WTC11 (cell line): ENCODE data around the gene OST4. TPM values are rescaled to one million over a fixed set of nuclear protein-coding genes. Genes with fewer than 3 reads are reported as not detected.
A peak's percentile ranks its signal among the peaks of the same experiment; 100 is the strongest.

Source experiments
- ATAC-seq: fragments of 200-7000 bp; cut with Tn5 transposase; 2 replicates; pipeline ENCODE4 v1.10.0; 2021; ENCODE audit warnings: mild to moderate bottlenecking, moderate library complexity
- CTCF ChIA-PET: fragments of 300-600 bp; sonication (Branson Sonifier 250); formaldehyde crosslinking; loops from one replicate; lab custom pipeline; 2021; ENCODE audit warnings: antibody characterized with exemption; lab: Charles Lee
- POLR2A ChIA-PET: fragments of 350-600 bp; sonication (Branson Sonifier 250); formaldehyde crosslinking; loops from one replicate; lab custom pipeline; 2021; ENCODE audit warnings: antibody characterized with exemption; lab: Charles Lee
- DNase-seq: peaks from one replicate; pipeline ENCODE4 v3.0.0; 2021; ENCODE audit warnings: low spot score
- H3K27ac Mint-ChIP-seq: 2 replicates; pipeline ENCODE4 v1.8.0; 2021; ENCODE audit warnings: mixed read lengths
- H3K27me3 Mint-ChIP-seq: 2 replicates; pipeline ENCODE4 v1.8.0; 2021; ENCODE audit warnings: low read depth, mild to moderate bottlenecking, moderate library complexity, mixed read lengths
- H3K36me3 Mint-ChIP-seq: 2 replicates; pipeline ENCODE4 v1.8.0; 2021; ENCODE audit warnings: mixed read lengths
- H3K4me1 Mint-ChIP-seq: 2 replicates; pipeline ENCODE4 v1.8.0; 2022; ENCODE audit warnings: mixed read lengths
- H3K4me3 Mint-ChIP-seq: 2 replicates; pipeline ENCODE4 v1.8.0; 2021; ENCODE audit warnings: mild to moderate bottlenecking, moderate library complexity, mixed read lengths
- H3K9me3 Mint-ChIP-seq: 2 replicates; pipeline ENCODE4 v1.8.0; 2021; ENCODE audit warnings: mixed read lengths
- ATF3 ChIP-seq: sonication (generic); formaldehyde crosslinking; conservative IDR thresholded peaks from 2 replicates; pipeline ENCODE4 v1.8.1; 2022; ENCODE audit warnings: mild to moderate bottlenecking, missing genetic modification reagents
- E2F4 ChIP-seq: sonication (generic); formaldehyde crosslinking; IDR thresholded peaks from 2 replicates; pipeline ENCODE4 v1.8.1; 2022; ENCODE audit warnings: low read depth, mild to moderate bottlenecking, moderate library complexity, missing genetic modification reagents, borderline replicate concordance
- E2F5 ChIP-seq: sonication (generic); formaldehyde crosslinking; IDR thresholded peaks from 2 replicates; pipeline ENCODE4 v1.8.1; 2022; ENCODE audit warnings: mild to moderate bottlenecking, moderate library complexity, missing genetic modification reagents
- ELF4 ChIP-seq: sonication (generic); formaldehyde crosslinking; IDR thresholded peaks from 2 replicates; pipeline ENCODE4 v1.8.1; 2022; ENCODE audit warnings: low read depth, mild to moderate bottlenecking, moderate library complexity, missing genetic modification reagents
- ESRRA ChIP-seq: sonication (generic); formaldehyde crosslinking; IDR thresholded peaks from 2 replicates; pipeline ENCODE4 v1.8.1; 2022; ENCODE audit warnings: mild to moderate bottlenecking, missing genetic modification reagents, borderline replicate concordance
- ETV6 ChIP-seq: sonication (generic); formaldehyde crosslinking; IDR thresholded peaks from 2 replicates; pipeline ENCODE4 v1.8.1; 2022; ENCODE audit warnings: mild to moderate bottlenecking, missing genetic modification reagents
- GABPB1 ChIP-seq: sonication (generic); formaldehyde crosslinking; IDR thresholded peaks from 2 replicates; pipeline ENCODE4 v1.8.1; 2023; ENCODE audit warnings: mild to moderate bottlenecking, missing genetic modification reagents
- NFYB ChIP-seq: sonication (generic); formaldehyde crosslinking; conservative IDR thresholded peaks from 2 replicates; pipeline ENCODE4 v1.8.0; 2022; ENCODE audit warnings: low read depth, missing genetic modification reagents
- PRDM15 ChIP-seq: sonication (generic); formaldehyde crosslinking; IDR thresholded peaks from 2 replicates; pipeline ENCODE4 v1.8.0; 2022; ENCODE audit warnings: missing genetic modification reagents
- PRRX2 ChIP-seq: fragments of 250-450 bp; sonication (Bioruptor Pico); IDR thresholded peaks from 2 replicates; pipeline ENCODE4 v1.8.0; 2021; ENCODE audit warnings: mild to moderate bottlenecking
- ZNF263 ChIP-seq: sonication (generic); formaldehyde crosslinking; IDR thresholded peaks from 2 replicates; pipeline ENCODE4 v1.8.1; 2022; ENCODE audit warnings: low read depth, mild to moderate bottlenecking, moderate library complexity, missing genetic modification reagents
- ZNF396 ChIP-seq: fragments of 250-450 bp; sonication (Bioruptor Pico); IDR thresholded peaks from 2 replicates; pipeline ENCODE4 v1.8.0; 2021; ENCODE audit warnings: mild to moderate bottlenecking, moderate library complexity, borderline replicate concordance
- ZNF416 ChIP-seq: fragments of 250-450 bp; sonication (Bioruptor Pico); IDR thresholded peaks from 2 replicates; pipeline ENCODE4 v1.9.0; 2021; ENCODE audit warnings: mild to moderate bottlenecking, inconsistent platforms
- ZNF423 ChIP-seq: fragments of 250-450 bp; sonication (Bioruptor Pico); IDR thresholded peaks from 2 replicates; pipeline ENCODE4 v2.1.2; 2022; ENCODE audit warnings: mild to moderate bottlenecking, moderate library complexity
- total RNA-seq: library from RNA; stranded (reverse); gene quantifications from 3 replicates; pipeline ENCODE4 v1.2.3, GENCODE V29; 2021
- TF ChIP-seq, protein P1 (sequence below): sonication (generic); formaldehyde crosslinking; IDR thresholded peaks from 2 replicates; pipeline ENCODE4 v1.8.1; 2023; ENCODE audit warnings: mild to moderate bottlenecking, missing genetic modification reagents, moderate library complexity
- TF ChIP-seq, protein P2 (sequence below): fragments of 250-450 bp; sonication (Bioruptor Pico); IDR thresholded peaks from 2 replicates; pipeline ENCODE4 v1.8.0; 2021; ENCODE audit warnings: mild to moderate bottlenecking
- TF ChIP-seq, protein P3 (sequence below): sonication (generic); formaldehyde crosslinking; IDR thresholded peaks from 2 replicates; pipeline ENCODE4 v1.8.0; 2022; ENCODE audit warnings: mild to moderate bottlenecking, missing genetic modification reagents
- TF ChIP-seq, protein P4 (sequence below): fragments of 250-450 bp; sonication (Bioruptor Pico); conservative IDR thresholded peaks from 2 replicates; pipeline ENCODE4 v1.9.0; 2021; ENCODE audit warnings: mild to moderate bottlenecking
- TF ChIP-seq, protein P5 (sequence below): fragments of 250-450 bp; sonication (Bioruptor Pico); IDR thresholded peaks from 2 replicates; pipeline ENCODE4 v2.1.2; 2022; ENCODE audit warnings: mild to moderate bottlenecking, moderate library complexity

Gene OST4
- total RNA-seq, 1 experiment from 2014 or later, result 210 TPM

GRCh38 chr2:27050281-27050995 is 21.0 kb downstream of the OST4 start (continued):
- TF ChIP-seq ZNF416 (CRISPR knock-in tag), result no peak; the same call in 1 of the 2 replicates
- TF ChIP-seq, all 79 proteins: peak for 16

- Mint-ChIP-seq H3K27me3 (peaks cover 10% of the 10 kb centered on the region), H3K27ac (peak overlapping the region; percentile 74; the same call in 1 of the 2 replicates), H3K36me3 (peaks cover 6% of the 10 kb centered on the region; the same call in 1 of the 2 replicates), H3K9me3 (peaks cover 3% of the 10 kb centered on the region; the same call in 1 of the 2 replicates), H3K4me3 (peak overlapping the region; percentile 93), H3K4me1 (peaks cover 12% of the 10 kb centered on the region)
- ChIA-PET POLR2A (interaction anchor here (0.6 to 4.0 kb wide), 9 partner anchors 15 to 1011 kb away, joined by 3 to 27 read pairs (median 5); partner anchors contain the start of genes KHK, OST4 and TMEM214), CTCF (interaction anchor here (0.9 to 4.4 kb wide), 18 partner anchors 9 to 254 kb away, joined by 3 to 38 read pairs (median 6); partner anchors contain the start of genes KHK and OST4)
- peak; percentile 6 for ATAC-seq
- no peak for DNase-seq
- TF ChIP-seq ESRRA (CRISPR knock-in tag) (peak; percentile 36; the same call in 1 of the 2 replicates), ETV6 (no peak), GABPB1 (CRISPR knock-in tag) (no peak), ATF3 (CRISPR knock-in tag) (no peak), PRRX2 (CRISPR knock-in tag) (no peak), ELF4 (CRISPR knock-in tag) (no peak), ZNF423 (no peak), ZNF396 (CRISPR knock-in tag) (no peak), E2F4 (no peak), PRDM15 (CRISPR knock-in tag) (peak; percentile 51; the same call in 1 of the 2 replicates), NFYB (CRISPR knock-in tag) (no peak), ZNF263 (CRISPR knock-in tag) (no peak), E2F5 (CRISPR knock-in tag) (peak; percentile 56; the same call in 1 of the 2 replicates), ZNF416 (CRISPR knock-in tag) (no peak)
- TF ChIP-seq, protein P1, sequence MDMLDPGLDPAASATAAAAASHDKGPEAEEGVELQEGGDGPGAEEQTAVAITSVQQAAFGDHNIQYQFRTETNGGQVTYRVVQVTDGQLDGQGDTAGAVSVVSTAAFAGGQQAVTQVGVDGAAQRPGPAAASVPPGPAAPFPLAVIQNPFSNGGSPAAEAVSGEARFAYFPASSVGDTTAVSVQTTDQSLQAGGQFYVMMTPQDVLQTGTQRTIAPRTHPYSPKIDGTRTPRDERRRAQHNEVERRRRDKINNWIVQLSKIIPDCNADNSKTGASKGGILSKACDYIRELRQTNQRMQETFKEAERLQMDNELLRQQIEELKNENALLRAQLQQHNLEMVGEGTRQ (CRISPR knock-in tag), result peak; percentile 44; the same call in 1 of the 2 replicates
- TF ChIP-seq, protein P2, sequence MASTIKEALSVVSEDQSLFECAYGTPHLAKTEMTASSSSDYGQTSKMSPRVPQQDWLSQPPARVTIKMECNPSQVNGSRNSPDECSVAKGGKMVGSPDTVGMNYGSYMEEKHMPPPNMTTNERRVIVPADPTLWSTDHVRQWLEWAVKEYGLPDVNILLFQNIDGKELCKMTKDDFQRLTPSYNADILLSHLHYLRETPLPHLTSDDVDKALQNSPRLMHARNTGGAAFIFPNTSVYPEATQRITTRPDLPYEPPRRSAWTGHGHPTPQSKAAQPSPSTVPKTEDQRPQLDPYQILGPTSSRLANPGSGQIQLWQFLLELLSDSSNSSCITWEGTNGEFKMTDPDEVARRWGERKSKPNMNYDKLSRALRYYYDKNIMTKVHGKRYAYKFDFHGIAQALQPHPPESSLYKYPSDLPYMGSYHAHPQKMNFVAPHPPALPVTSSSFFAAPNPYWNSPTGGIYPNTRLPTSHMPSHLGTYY (CRISPR knock-in tag), result no peak
- TF ChIP-seq, protein P3, sequence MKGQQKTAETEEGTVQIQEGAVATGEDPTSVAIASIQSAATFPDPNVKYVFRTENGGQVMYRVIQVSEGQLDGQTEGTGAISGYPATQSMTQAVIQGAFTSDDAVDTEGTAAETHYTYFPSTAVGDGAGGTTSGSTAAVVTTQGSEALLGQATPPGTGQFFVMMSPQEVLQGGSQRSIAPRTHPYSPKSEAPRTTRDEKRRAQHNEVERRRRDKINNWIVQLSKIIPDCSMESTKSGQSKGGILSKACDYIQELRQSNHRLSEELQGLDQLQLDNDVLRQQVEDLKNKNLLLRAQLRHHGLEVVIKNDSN (CRISPR knock-in tag), result peak; percentile 47; the same call in 1 of the 2 replicates
- TF ChIP-seq, protein P4, sequence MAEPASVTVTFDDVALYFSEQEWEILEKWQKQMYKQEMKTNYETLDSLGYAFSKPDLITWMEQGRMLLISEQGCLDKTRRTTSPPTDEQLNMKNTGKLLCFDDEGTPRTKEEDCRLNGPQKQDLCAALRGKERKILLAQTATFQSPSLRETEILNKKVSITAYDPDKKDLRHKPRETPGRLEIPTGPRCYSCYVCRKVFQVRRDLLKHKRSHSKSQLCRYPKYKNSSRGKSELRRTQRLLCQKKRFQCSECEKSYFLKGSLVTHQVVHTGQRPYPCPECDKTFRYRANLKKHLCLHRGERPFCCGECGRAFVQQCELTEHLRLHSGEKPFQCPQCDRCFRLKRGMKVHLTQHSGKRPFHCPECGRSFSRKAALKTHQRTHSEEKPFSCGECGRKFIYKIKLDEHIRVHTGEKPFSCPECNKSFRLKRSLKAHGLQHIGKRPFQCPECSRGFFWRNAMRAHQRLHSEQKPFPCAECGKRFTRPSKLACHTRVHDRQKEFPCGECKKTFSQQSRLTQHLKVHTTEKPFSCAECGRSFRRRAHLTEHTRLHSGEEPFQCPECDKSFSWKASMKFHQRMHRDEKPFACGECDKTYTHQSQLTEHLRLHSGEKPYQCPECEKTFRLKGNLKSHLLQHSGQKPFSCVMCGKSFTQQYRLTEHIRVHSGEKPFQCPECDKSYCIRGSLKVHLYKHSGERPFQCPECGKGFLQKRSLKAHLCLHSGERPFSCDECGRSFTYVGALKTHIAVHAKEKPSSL (CRISPR knock-in tag), result no peak
- TF ChIP-seq, protein P5, sequence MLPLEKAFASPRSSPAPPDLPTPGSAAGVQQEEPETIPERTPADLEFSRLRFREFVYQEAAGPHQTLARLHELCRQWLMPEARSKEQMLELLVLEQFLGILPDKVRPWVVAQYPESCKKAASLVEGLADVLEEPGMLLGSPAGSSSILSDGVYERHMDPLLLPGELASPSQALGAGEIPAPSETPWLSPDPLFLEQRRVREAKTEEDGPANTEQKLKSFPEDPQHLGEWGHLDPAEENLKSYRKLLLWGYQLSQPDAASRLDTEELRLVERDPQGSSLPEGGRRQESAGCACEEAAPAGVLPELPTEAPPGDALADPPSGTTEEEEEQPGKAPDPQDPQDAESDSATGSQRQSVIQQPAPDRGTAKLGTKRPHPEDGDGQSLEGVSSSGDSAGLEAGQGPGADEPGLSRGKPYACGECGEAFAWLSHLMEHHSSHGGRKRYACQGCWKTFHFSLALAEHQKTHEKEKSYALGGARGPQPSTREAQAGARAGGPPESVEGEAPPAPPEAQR (CRISPR knock-in tag), result no peak
These were observed 21.8 kb downstream of the OST4 start for GRCh38 chr2:27049422-27050280.
